Activated CD4-positive, alpha-beta T cell treated with anti-CD3 and anti-CD28 coated beads, Interleukin-2, Interleukin-4, amounts not matched to agents 100 ng/mL and 50 ng/mL, durations not matched to agents 16 hours and 8 hours (primary cell): Measurements from ENCODE around the gene MTA3.

Experiments used
- DNase-seq: peaks from one replicate; pipeline ENCODE4 v3.0.0-alpha.2; 2020; ENCODE audit warnings: low spot score

MTA3 gene

GRCh38 chr2:42762823-42763804, 194.7 kb downstream of the MTA3 start:
- DNase-seq, result no peak

DNA sequence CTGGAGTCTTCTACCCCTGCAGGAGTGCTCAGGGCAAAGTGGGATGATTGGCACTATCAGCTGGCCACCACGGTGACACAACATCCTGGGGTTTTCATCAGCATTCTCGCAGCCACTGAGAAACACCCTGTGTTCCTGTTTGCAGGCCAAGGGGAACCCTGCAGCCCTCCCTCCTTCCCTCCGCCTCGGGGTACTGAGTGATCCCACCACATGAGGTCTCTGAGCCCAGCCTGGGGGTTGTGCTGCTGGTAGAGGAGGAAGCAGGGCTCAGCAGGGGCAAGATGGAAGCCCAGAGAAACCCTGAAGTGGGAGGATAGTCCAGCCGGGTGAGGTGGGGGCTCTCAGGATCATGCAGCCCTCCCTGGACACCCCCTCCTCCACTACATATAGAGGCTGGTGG, 195.7 kb downstream of the MTA3 start, which contains the start of gene OXER1:
TSS of gene OXER1 (minus strand) at position 40 of the 400 bp plus-strand sequence. CDS start 73 bp downstream, outside the sequence.
- DNase-seq, result no peak

DNA sequence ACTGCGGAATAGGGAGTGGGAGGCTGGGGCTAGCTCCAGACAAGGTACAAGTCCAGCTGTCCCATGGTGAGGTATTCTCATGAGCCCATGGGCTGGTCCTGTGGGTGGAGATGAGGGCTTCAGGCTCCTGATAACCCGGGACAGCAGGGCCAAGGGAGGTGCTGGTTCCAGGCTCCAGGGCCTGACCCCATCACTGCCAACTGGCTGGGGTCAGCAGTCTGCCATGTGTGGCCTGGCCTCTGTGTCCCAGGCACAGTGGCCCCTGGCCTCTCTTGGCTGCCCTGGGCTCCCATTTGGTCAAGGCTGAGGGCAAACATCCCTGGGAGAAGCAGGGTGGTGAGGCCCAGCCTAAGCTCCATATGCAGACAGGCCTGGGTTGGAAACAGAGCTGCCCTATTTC, 196.5 kb downstream of the MTA3 start:
- DNase-seq, result no peak

DNA sequence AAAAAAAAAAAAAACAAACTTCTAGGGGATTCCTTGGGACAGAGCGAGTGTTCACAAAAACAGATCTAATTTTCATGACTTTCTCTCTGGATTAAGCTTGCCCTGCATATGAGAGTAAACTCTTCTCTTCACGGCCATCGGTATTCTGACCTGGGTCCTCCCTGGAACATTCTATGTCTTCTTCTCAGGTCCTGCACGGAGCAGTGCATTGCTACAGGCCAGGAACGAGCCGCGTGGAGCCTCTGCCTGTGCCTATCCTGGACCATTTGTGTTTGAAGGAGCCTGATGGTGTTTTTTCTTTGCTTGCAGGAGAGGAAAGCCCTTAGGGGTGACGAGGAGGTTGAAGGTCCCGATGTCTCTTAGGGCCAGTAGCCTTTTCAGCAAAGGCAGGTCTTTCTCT, 197.3 kb downstream of the MTA3 start:
- no peak for DNase-seq

DNA sequence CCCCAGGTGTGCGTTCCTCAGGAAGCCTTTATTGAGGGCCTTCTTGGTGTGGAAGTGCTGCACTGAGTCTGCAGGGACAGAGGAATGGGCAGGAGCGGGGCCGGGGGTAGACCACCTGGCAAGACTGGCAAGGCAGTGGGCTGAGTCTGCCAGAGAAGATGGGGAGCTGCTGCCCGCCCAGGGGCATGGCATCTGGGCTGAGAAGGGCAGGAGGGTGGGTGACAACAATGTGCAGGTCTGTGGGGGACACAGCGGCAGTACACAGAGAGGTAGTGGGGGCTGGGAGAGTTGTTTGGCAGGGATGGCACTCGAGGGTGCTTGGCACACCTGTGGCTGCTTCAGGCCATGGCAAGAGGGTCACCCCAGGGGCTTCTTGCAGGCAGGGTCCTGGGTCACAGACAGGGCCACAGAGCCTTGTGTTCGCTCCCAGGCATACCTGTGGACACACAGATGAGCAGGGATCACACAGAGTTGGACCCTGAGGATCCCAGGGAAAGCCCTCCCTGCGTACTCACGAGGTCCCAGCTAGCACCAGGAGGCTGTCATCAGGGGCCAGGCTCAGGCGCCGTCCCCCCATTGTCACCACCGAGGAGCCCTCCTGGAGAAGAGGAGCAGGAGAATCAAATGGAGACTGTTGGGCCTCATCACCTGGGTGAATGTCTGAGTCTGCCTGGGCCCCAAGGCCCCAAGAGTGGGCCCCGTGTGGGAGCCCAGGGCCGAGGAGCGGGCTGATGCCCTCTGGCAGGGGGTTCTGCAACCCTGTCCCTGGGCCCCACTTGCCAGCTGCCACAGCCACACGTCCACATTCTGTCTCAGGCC, 198.9 kb downstream of the MTA3 start:
- no peak for DNase-seq

DNA sequence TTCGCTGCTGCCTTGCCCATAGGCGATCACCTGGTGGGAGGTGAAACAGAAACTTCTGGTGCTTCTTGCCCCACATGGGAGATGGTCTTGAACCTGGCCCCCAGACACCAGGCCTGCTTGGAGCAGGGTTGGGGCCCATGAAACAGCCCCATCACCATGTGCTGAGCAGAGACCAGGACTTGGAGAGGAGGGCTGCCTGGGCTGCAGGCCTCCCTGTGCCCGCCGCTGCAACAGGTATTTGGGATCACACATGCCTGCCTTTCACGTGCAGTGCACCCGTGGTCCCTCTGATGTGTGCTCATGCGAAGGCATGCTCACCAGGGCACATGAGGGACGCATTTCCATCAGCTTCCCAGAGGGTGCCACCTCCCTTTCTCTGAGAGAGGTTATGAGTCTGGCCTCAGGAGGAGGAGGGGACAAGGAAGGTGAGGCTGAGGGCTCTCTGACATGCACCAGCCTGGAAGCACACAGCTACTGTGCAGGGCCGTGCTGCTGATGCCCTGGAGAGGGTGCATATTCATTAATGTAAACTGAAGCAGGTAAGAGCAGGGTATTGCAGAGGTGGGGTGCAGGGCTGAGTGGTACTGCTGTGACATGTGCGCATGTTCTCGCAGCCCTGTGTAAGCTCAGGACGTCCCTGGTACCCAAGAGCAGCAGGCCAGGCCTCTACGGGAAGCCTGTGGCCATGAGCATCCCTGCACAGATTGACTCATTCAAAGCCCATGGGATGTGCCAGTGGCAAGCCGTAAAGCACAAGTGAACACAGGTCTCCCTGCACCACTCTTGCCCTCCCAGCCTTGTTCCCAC, 199.7 kb downstream of the MTA3 start:
- DNase-seq, result no peak

DNA sequence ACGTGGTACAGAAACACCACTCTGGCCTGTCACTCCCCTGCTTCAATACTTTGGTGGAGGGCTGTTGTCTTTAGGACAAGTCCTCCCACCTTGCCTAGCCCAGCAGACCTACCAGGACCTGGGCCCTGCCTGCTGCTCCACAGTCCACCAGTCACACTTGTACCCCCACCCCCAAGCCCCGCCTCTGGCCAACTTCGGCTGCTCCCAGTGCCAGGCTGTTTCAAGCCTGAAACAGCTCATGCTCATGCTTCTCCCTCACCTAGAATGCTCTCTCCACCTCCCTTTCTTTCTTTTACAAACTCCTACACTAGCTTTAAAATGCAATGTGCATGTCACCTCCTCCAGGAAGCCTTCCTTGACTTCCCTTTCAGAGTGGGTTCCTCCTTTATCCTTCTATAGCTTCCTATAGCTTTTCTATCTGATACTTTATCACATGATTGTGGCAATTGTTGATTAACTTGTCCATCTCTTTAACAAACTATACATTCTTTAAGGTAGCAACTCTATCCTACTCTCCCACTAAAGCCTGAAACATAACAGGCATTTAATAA, 200.3 kb downstream of the MTA3 start:
- no peak for DNase-seq

DNA sequence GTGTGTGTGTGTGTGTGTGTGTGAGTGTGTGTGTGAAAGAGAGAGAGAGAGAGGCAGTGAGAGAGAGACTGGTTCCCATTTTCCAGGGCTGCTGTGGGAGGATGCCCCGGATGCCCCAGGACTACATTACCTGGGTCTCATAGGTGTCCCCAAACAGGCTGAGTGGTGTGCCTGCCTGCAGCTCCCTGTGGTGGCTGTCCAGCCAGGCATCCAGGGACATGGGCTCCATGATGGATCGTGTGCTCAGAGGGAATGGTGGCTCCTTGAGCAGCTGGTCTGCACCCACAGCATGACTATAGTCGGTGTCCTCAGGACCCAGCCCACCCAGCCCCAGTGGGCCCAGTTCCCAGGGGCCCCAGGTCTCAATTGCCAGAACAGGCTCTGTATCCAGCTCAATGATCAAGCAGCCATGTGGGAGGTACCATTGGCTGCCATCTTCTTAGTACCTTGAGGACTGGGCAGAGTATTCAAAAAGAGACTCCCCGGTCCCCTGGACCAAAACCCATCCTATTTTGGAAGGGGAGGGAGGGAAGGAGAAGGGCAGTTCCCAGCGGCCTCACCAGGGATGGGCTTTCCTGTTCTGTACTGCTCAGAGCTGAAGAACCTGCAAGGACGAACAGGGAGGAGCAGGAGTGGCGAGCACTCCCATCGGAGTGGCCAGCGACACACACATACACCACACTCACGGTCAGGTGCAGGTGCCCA, 201.3 kb downstream of the MTA3 start:
- no peak for DNase-seq

DNA sequence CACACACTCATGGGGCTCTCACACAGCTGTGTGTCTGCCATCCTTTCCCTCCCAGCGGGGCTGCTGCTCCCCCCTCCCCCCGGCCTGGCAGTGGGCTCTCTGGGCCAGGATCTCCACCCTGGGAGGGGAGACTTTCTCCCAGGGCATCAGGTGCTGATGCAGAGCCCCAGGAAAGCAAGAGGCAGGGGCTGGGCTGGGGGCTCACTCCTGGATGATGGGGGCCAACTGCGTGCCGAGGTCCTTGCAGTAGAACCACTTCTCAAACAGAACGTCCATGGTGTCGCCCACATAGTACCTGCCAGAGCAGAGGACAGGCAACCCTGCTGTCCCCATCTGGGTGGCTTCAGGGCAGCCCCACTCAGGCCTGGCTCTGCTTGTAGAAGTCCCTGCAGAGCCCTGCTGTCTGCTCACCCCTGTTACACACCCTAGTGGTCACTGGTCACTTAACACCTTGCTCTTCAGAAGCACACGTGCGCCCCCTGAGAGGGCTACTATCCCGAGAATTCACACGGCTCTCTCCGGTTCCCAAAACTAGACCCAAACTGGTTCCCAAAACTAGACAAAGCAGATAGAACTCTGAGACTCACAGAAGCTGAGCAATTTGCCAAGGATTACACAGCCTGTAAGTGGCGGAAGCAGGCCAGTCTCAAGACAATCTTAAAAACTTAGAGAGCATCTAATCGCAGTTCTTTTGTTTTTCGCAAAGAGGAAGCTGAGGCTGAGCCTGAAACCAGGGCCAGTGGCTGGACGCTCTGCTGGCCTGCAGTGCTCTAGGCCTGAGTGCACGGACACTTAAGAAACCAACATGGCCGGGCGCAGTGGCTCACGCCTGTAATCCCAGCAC, 202.1 kb downstream of the MTA3 start:
- DNase-seq, result no peak

- DNase-seq, result no peak
These were observed 203.2 kb downstream of the MTA3 start for GRCh38 chr2:42771546-42772153.

DNA sequence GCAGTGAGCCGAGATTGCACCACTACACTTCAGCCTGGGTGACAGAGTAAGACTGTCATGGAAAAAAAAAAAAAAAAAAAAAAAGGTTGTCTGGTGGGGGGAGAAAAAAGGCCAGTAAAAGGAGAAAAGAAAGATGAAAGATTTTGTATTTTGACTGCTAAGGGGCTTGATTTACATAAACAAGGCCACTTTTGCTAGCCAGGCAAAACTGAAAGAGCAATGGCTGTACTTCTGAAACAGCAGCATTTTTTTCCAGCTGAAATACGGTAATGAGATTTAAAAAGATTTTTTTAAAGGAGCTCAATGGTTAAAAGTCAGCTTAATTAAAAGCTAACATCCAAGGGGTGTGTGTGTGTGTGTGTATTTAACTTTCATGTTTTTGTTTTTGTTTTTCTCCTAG, 206.8 kb downstream of the MTA3 start:
- DNase-seq, result no peak

- DNase-seq, result no peak
These were observed 207.4 kb downstream of the MTA3 start for GRCh38 chr2:42775810-42776209.

DNA sequence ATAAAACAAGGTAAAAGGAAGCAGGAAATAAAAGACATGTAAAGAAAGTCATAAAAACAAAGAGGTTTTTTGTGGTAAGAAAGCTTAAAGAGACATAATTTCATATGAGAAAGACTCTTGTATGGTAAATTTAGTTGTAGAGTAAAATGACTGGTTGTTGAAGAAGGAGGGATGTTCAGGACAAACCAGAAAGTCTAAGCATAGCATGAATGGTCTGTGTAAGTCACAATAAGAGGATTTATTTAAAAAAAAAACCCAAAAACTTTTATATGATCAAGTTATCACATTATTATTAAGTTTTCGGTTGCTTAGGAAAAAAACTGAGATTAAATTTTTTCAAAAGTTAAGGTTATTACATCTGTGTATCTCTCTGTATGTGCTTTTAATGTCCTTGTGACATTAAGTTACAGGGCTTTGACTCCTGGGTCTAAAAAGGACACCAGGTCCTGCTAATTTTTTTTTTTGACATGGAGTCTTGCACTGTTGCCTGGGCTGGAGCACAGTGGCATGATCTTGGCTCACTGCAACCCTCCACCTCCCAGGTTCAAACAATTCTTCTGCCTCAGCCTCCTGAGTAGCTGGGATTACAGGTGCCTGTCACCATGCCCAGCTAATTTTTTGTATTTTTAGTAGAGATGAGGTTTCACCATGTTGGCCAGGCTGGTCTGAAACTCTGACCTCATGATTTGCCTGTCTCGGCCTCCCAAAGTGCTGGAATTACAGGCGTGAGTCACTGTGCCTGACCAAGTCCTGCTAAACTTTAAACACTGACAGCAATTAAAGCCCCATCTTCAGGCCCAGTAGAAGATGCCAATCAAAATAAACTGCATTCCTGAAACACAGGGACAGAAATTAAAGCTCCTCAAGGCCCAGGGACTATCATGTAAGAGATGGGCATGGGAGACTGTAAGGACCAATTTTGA, 209.7 kb downstream of the MTA3 start:
- no peak for DNase-seq

DNA sequence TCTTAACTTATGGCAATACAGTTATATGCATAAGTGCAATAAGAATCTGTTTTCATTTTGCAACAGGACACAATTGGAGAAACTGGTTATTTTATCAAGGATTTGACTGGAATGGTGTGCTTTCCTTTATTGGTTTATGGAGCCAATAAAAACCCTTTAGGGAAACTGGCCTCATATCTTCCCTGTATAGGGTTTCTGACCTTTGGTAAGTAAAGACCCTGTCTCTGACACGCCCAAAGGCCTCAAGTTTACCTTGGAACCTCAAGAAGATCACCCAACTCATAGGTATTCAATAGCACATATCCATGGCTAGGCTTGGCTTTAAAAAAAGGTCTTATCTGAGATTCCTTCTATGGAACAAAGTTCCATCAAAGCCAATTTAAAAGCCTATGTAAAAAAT, 212.7 kb downstream of the MTA3 start:
- DNase-seq, result no peak

- no peak for DNase-seq
These were observed 215.1 kb downstream of the MTA3 start for GRCh38 chr2:42783511-42783910.

DNA sequence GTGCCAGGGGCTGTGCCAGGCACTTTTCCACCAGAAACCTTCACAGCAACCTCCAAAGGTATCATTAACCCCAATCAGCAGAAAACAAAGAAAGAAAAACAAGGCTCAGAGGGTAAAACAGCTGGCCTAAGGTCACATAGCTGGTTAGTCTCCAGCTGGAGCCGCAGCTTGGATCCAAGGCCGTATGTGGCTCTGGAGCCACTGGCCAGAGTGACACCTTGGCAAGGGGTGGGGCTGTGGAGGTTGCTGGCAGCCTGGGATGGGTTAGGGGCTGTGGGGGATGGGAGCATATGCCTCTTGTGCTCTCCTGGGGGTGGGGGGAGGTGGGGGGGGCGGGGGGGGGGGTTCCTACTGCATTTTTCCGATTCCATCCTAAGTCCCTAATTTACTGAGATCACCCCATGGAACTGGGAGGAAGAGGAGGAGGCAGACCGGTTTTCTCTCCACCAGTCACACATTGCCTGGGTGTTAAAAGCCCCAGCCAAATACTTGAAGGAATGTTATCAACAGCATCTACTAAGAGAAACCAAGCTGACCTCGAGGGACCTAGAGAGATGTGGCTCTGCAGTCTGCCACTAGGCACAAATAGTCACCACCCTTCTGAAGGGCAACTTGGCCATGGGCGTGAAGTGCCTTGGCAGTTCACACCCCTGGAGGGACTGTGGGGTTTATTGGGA, 215.9 kb downstream of the MTA3 start:
- no peak for DNase-seq

DNA sequence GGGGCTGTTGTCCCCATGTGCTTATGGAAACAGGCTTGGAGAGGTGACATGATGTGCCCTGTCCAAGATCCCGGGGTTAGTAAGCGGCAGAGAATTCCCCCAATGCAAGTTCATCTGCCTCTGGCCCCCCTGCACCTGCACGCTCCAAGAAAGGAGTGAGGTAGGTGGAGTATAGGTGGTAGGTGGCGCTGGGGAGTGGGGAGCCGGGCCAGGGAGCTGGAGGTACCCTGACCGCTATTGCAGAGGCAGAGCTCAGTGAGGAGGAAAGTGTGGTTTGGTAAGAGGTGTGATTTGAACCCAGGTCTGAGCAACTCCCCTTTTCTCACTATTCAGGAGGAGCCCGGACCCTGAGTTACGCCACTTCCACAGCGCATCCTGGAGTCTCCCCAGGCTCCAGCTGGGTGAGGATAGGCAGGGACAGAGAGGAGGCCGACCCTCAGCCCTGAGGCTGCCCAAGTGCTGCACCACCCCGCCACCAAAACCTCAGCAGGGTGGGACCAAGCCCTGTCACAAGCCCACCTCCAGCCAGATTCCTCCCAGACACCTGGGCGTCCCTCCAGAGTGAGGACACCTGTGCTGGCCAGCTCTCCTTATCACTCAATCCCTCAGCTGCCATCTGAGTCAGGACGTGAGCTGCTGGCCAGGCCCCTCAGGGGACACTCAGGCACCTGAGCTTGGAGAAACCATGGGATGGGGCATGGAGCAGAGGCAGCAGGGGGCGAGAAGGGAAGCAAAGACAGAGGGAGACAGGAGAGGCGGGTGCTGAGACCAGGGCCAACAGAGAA, 218.3 kb downstream of the MTA3 start:
- DNase-seq, result no peak
